Cerebellar cortex (tissue), 1 donor: ENCODE data around the gene CFDP1.
"Not testable (repeated sequence)": the region's sequence is repeated elsewhere in the genome, so short reads cannot be mapped to it uniquely, and the experiment has no call there.

Experiments used
- DNase-seq: peaks from one replicate; pipeline ENCODE4 v3.0.0-alpha.2; 2015; ENCODE audit warnings: low spot score

Gene CFDP1

DNA sequence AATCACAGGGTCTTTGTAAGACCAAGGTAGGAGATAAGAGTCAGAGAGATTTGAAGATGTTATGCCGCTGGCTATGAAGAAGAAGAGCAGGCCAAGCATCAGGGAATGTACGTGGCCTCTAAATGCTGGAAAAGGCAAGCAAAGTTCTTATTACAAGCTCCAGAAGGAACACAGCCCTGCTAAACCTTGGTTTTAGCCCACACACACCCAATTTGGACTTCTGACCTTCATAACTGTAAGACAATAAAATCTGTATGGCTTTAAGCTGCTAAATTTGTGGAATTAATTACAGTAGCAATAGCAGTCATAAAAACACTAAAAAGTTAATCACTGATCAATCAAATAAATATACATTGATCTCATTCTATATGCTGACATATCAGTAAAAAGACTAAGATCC, 25.1 kb upstream of the CFDP1 start:
- no peak for DNase-seq

DNA sequence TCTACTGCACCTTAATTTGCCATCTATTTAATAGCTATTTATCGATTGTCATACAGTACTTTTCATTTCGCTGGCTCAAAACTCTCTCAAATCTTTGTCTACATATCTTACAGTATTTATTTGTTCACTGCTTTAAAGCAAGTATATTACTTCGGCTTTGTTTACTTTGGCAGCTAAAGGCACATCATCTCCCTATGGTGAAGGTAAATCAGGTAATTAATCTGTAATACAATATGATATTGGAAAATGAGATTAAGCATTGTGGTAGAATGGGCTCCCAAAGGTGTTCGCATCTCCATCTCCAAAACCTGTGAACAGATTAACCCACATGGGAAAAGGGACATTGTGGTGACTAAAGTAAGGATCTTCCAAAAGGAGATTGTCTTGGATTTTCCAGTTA, 24.7 kb upstream of the CFDP1 start:
- DNase-seq = no peak

DNA sequence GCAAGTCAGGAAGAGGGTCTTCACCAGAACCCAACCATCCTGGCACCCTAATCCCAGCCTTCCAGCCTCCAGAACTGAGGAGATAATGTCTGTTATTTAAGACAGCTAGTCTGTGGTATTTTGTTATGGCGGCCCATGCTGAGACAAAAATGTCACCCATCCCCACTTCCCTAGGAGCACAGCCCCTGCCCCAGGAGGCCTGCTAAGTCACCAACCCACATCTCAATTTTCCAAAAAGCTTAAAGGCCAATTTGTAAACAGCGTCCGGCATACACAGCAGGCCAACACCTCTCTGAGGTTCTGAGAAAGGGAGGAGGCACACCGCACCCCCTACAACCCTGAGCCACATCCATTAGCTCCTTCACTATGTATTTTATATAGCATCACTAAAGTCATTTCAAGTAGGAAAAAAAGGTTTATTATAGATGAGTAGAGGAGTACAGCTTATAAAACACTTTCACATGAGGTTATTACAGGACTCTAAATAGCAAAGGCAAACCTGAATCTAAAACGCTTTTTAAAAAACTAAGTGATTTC, 24.2 kb upstream of the CFDP1 start:
- DNase-seq = no peak

DNA sequence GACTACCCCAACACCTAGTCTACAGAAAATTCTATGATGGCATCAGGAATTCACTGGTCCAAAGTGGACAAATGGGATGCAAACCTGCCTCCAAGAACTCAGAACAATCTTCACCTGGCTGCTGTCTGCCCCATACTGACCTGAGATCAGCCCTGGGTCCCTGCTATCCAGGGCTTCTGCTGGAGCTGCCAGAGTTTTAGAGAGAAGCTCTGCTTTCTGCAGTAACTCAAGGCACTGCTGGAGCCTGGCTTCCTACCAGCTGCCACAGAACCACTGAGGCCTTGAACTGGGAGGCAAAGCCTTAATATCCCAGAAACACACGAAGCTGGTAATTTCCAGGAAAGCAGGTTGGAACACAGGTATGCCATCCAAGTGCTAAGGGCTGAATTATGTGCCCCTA, 23.7 kb upstream of the CFDP1 start:
- no peak for DNase-seq

DNA sequence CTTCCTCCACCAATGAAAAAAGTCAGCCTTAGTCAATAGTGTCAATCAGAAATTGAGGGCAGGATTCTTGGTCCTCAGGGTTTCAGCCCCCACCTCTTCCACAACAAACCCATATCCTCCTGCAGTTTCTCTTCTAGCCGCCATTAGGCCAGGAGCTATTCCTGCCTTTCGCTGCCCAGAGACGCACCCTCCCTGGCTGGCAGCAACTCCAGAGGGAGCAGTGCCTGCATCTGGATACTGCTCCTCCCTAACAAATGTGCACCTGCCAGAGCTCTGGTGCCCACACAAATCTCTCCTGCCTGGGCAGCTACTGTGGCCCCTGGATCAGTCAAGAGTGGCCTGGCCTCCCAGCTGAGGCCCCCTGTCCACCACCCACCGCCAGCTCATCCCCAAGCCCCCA, 23.2 kb upstream of the CFDP1 start:
- not testable (repeated sequence) for DNase-seq

GRCh38 chr16:75455677-75456076, 22.4 kb upstream of the CFDP1 start:
- DNase-seq = no peak

DNA sequence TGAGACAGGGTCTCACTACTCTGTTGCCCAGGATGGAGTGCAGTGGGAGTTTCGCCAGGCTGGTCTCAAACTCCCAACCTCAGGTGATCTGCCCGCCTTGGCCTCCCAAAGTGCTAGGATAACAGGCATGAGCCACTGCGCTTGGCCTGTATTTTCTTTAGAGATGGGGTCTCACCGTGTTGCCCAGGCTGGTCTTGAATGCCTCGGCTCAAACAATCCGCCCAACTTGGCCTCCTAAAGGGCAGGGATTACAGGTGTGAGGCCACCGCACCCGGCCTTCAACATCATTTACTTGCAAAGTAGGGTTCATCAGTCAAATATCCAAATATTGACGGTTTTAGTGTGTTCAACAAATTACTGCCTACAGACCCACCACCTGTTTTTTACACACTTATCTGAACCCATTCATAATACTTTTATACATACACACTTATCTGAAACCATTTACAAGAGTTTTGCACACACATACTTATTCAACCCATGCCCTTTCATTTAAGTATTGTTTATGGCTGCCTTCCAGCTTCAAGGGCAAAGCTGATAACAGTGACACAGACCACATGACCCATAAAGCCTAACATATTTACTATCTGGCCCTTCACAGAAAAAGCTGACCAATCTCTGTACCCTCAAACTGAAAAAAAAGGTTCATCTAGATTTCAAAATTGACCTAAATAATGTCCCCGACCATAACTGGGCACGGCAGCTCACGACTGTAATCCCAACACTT, 19.3 kb upstream of the CFDP1 start:
- DNase-seq = no peak

DNA sequence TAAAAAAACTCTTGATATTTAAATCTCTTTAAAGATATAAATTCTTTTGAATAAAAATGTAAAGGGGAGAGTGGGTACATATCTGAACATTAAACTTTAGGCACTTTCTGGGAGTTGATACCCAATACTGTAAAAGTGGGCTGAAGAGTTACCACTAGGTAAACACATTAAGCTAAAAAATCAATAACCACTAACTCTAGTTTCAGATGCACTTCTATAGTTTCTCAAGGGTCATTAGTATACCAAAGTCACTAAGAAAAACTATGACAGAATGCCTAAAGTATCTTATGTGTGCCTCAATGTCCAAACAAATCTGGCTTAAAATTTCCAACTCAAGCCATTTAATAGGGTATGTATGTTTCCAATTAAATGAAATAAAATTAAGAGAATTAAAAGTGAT, 13.1 kb upstream of the CFDP1 start:
- DNase-seq = no peak

DNA sequence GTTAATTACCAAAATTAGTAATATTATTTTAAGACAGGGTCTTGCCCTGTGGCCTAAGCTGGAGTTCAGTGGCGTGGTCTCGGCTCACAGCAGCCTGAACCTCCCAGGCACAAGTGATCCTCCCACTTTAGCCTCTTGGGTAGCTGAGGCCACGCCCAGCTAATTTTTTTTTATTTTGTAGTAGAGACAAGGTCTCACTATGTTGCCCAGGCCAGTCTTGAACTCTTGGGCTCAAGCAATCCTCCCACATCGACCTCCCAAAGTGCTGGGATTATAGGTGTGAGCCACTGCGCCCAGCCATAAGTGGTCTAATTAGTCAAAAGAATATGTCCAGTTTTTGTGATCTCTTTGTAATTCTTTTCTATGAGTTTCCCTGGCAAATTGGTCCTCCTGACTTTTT, 12.0 kb upstream of the CFDP1 start:
- DNase-seq = no peak

- no peak for DNase-seq
Measured at GRCh38 chr16:75443298-75443697, 10.0 kb upstream of the CFDP1 start.

DNA sequence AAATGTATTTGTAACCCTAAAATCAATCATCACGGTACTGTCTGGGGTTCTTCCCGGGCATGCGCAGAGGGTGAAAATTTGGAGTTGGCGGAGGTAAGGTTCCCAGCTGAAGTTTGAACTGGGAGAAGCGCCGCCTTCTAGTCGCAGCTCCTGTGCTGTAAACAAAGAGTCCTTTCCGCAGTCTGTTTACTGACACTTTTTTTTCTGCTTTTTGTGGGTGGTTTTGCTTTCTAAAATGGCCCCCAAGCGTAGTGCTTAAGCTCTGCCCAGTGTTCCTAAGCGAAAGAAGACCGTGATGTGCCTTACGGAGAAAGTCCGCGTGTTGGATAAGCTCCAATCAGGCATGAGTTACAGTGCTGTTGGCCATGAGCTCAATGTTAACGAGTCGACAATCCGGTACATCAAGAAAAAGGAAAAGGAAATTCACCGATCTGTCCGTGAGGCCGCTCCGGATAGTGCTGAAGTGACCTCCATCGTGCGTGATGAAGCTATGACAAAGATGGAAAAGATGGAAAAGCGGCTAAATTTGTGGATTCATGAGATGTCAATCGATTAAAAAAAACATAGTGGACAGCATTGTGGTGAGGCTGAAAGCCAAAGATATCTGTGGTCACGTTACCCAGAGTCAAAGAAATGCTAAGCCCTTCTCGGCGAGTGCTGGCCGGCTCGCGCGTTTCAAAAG, 570 bp upstream of the CFDP1 start:
- DNase-seq = no peak

GRCh38 chr16:75429621-75430403, 3.5 kb downstream of the CFDP1 start:
- no peak for DNase-seq

- not testable (repeated sequence) for DNase-seq
Measured at GRCh38 chr16:75426524-75426923, 6.8 kb downstream of the CFDP1 start.

- not testable (repeated sequence) for DNase-seq
Measured at GRCh38 chr16:75424105-75424762, 9.1 kb downstream of the CFDP1 start.

- no peak for DNase-seq
Measured at GRCh38 chr16:75423723-75424104, 9.6 kb downstream of the CFDP1 start.

- DNase-seq = no peak
Measured at GRCh38 chr16:75421820-75422126, 11.5 kb downstream of the CFDP1 start.

DNA sequence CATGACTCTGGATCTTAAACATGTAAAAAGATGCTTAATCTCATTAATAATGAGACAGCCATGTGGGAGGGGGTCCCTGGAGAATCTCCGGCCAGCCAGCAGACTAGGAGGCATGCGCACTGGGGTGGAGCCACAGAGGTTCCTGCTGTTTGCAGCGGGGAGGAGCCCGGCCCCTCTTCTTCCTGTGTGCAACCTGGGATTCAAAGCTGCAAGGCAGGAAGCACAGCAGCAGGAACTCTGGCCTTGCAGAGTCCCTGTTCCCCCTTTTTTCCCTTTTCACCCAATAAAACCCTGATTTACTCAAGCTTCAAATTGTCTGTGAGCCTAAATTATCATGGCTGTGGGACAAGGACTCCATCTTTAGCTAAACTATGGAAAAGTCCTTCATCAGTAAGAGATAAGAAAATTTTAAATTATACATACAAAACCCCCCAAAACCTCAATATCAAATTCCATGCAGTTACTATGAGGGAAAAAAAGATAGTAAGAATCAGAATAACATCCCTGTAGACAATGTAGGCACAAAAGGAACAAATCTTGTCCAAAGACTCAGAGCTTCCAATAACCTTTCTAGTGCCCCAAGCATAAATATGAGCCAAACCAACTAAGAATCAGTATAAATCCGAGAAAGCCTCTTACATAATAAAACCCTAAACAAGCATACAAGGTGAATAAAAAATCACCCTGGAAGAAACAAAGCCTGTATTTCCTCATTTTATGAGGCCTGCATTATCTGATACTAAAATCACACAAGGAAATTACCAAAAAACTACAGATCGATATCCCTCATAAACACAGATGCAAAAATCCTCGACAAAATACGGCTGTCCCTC, 12.1 kb downstream of the CFDP1 start:
- peak; percentile 43 for DNase-seq

- no peak for DNase-seq
Measured at GRCh38 chr16:75416904-75417565, 16.3 kb downstream of the CFDP1 start.

DNA sequence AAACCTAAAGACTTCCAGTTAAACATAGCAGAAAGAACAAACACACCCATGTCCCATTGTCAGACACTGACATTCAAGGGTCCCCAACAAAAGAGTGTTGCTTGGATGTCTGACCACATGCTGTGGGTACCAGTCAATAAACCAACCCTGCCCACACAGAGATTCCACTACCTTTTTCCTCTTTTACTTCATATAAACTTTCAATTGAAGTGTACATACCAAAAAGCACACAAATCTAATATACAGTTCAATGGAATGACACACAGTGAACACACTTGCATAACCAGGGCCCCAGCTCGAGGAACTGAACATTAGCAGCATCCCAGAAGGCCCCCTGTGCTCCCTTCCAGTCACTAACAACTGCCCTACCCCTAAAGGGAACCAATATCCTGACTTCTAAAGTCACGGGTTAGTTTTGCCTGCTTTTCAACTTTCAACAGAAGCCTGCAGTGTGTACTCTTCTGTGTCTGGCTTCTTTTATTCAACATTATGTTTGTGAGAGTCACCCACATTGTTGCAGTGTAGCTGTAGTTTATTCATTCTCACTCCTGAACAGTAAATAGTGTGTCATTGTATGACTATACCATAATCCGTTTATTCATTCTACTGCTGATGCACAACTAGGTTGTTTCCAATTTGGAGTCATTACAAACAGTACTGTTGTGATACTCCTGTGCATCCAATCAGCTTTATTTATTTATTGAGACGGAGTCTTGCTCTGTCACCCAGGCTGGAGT, 18.0 kb downstream of the CFDP1 start:
- DNase-seq = no peak

- DNase-seq = no peak
Measured at GRCh38 chr16:75413951-75414350, 19.4 kb downstream of the CFDP1 start.
